ENCODE data around the gene NUDT4. TPM values are rescaled to one million over a fixed set of nuclear protein-coding genes. Genes with fewer than 3 reads are reported as not detected.

Gene NUDT4
- total and polyA plus RNA-seq, 2 donors (not counting 3 experiments of a cell fraction or from before 2014, with no cell fraction given): 76.0 to 161 TPM

DNA sequence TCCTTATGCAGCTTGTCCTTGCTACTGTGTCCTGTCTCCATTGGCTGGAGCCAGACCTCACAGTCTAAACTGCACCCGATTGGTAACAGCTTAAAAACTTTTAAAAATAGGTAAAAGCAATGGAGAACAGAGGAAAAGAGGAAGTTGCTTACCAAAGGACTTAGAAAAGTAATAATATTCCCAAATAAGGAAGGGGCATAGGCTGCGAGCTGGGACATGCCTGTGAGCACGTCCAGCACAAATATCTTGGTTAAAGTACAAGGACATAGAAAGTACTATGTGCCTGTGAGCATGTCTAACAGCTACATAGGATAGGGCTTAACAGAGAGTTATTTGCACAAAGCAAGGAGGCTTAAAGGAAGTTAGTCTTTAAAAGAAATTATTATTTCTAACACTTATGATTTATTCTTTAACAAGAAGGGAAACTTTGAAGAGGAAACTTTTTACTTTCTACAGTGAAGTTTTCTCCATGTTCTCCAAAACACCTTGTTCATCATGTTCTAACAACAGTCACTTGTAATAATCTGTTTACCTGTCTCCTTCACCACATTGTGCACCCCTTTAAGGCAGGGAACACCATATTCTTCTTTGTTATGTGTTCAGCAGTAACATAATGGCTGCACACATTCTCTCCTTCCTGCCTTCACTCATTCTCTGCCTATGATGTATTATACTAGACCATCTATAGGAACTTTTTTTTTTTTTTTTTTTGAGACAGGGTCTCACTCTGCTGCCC, 73.9 kb downstream of the NUDT4 start:
- Histone ChIP-seq H3K79me2 (ENCODE audit: control insufficient read depth, insufficient read depth, low read length) (no peaks in the 10 kb centered on the region), H3K27me3 (ENCODE audit: control insufficient read depth in 2 of 2, insufficient read depth in 2 of 2, low read length in 2 of 2) (peaks cover 3 to 4% of the 10 kb centered on the region in 2 experiments), H3K4me2 (ENCODE audit: insufficient read depth, low read length) (no peak overlapping the region), H3K4me3 (replicated peaks in 1 of 3; ENCODE audit: insufficient read depth in 1 of 3, low read depth in 1 of 3, low read length in 3 of 3) (no peak overlapping the region), H4K20me1 (replicated peaks; ENCODE audit: control insufficient read depth, extremely low read depth, insufficient read depth, low read length) (no peaks in the 10 kb centered on the region), H3K9me3 (replicated peaks; ENCODE audit: control insufficient read depth, insufficient read depth, low read length) (no peaks in the 10 kb centered on the region), H3K27ac (ENCODE audit: insufficient read depth, low read depth, low read length) (no peak overlapping the region), H3K9ac (replicated peaks; ENCODE audit: extremely low read depth, insufficient read depth, low read length) (no peak overlapping the region), H2AFZ (ENCODE audit: low read depth, low read length) (no peak overlapping the region), H3K36me3 (ENCODE audit: control insufficient read depth in 2 of 2, extremely low read depth in 1 of 2, insufficient read depth in 2 of 2, low read length in 2 of 2) (no peaks in the 10 kb centered on the region), H3K9me1 (replicated peaks; ENCODE audit: control insufficient read depth, extremely low read depth, insufficient read depth, low read length) (no peaks in the 10 kb centered on the region), H3K4me1 (ENCODE audit: control insufficient read depth, extremely low read depth, insufficient read depth, low read length) (no peaks in the 10 kb centered on the region)
- intact Hi-C loops (cut with micrococcal nuclease): no loop called here
- FAIRE-seq (no peak), DNase-seq (ENCODE audit: low read depth, low spot score) (no peak)
- BruUV-seq (replicated peaks): no TSS peak
- TF ChIP-seq, protein P1, sequence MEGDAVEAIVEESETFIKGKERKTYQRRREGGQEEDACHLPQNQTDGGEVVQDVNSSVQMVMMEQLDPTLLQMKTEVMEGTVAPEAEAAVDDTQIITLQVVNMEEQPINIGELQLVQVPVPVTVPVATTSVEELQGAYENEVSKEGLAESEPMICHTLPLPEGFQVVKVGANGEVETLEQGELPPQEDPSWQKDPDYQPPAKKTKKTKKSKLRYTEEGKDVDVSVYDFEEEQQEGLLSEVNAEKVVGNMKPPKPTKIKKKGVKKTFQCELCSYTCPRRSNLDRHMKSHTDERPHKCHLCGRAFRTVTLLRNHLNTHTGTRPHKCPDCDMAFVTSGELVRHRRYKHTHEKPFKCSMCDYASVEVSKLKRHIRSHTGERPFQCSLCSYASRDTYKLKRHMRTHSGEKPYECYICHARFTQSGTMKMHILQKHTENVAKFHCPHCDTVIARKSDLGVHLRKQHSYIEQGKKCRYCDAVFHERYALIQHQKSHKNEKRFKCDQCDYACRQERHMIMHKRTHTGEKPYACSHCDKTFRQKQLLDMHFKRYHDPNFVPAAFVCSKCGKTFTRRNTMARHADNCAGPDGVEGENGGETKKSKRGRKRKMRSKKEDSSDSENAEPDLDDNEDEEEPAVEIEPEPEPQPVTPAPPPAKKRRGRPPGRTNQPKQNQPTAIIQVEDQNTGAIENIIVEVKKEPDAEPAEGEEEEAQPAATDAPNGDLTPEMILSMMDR (IDR thresholded peaks at IDR 0.05; ENCODE audit: extremely low read depth in 1 of 2, insufficient read depth in 1 of 2, low read depth in 1 of 2, low read length in 2 of 2): no peak
- no peak for TF ChIP-seq FOS (IDR thresholded peaks at IDR 0.05; ENCODE audit: borderline replicate concordance, insufficient read depth, low read length)
- ChIA-PET CTCF (no interaction called here), POLR2A (no interaction called here)
- dilution Hi-C loops (cut with MboI; ENCODE audit: extremely low pct_ligation_motif_present, low sequenced_read_pairs): no loop called here

DNA sequence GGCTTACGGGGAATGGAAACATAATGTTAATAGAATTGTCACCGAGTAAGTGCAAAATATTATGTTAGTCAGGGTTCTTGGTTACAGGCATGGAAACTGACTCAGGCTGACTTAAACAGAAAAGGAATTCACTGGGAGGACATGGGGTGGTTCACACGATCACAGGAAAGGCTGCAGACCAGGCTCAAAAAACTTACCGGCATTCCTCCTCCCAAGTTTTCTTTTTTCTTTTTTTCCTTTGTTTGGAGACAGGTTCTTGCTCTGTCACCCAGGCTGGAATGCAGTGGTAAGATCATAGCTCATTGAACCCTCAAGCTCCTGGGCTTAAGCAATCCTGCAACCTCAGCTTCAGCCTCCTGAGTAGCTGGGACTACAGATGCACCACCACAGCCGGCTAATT, 75.9 kb downstream of the NUDT4 start:
- Histone ChIP-seq H3K9me1 (replicated peaks; ENCODE audit: control insufficient read depth, extremely low read depth, insufficient read depth, low read length) (no peaks in the 10 kb centered on the region), H3K79me2 (ENCODE audit: control insufficient read depth, insufficient read depth, low read length) (no peaks in the 10 kb centered on the region), H3K4me3 (replicated peaks in 1 of 3; ENCODE audit: insufficient read depth in 1 of 3, low read depth in 1 of 3, low read length in 3 of 3) (no peak overlapping the region), H3K4me1 (ENCODE audit: control insufficient read depth, extremely low read depth, insufficient read depth, low read length) (no peaks in the 10 kb centered on the region), H3K4me2 (ENCODE audit: insufficient read depth, low read length) (no peak overlapping the region), H4K20me1 (replicated peaks; ENCODE audit: control insufficient read depth, extremely low read depth, insufficient read depth, low read length) (no peaks in the 10 kb centered on the region), H3K27ac (ENCODE audit: insufficient read depth, low read depth, low read length) (no peak overlapping the region), H3K27me3 (ENCODE audit: control insufficient read depth in 2 of 2, insufficient read depth in 2 of 2, low read length in 2 of 2) (peaks cover 3 to 4% of the 10 kb centered on the region in 2 experiments), H3K9me3 (replicated peaks; ENCODE audit: control insufficient read depth, insufficient read depth, low read length) (no peaks in the 10 kb centered on the region), H3K36me3 (ENCODE audit: control insufficient read depth in 2 of 2, extremely low read depth in 1 of 2, insufficient read depth in 2 of 2, low read length in 2 of 2) (no peaks in the 10 kb centered on the region), H3K9ac (replicated peaks; ENCODE audit: extremely low read depth, insufficient read depth, low read length) (no peak overlapping the region), H2AFZ (ENCODE audit: low read depth, low read length) (no peak overlapping the region)
- no TSS peak for BruUV-seq (replicated peaks)
- dilution Hi-C loops (cut with MboI; ENCODE audit: extremely low pct_ligation_motif_present, low sequenced_read_pairs): no loop called here
- intact Hi-C loops (cut with micrococcal nuclease): no loop called here
- CTCF ChIA-PET: interaction anchor here (0.6 to 2.5 kb wide), 2 partner anchors 14 to 43 kb away, joined by 4 to 7 read pairs; partner anchors contain the start of gene MRPL42
- no peak for FAIRE-seq
- no peak for DNase-seq (ENCODE audit: low read depth, low spot score)
- POLR2A ChIA-PET: no interaction called here
- TF ChIP-seq JUN (IDR thresholded peaks at IDR 0.05; ENCODE audit: borderline replicate concordance, insufficient read depth, insufficient read length, low read depth): no peak
- no peak for TF ChIP-seq EZH2 (IDR thresholded peaks at IDR 0.05; ENCODE audit: borderline replicate concordance, low read depth, low read length, severe bottlenecking)
- no peak for TF ChIP-seq MYC (IDR thresholded peaks at IDR 0.05; ENCODE audit: low read depth, low read length)
- no peak for TF ChIP-seq POLR2AphosphoS5 (IDR thresholded peaks at IDR 0.05; ENCODE audit: insufficient read depth, low read depth, low read length)
- TF ChIP-seq, protein P2, sequence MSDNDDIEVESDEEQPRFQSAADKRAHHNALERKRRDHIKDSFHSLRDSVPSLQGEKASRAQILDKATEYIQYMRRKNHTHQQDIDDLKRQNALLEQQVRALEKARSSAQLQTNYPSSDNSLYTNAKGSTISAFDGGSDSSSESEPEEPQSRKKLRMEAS (IDR thresholded peaks at IDR 0.05; ENCODE audit: insufficient read depth, insufficient read length): no peak
- no peak for TF ChIP-seq FOS (IDR thresholded peaks at IDR 0.05; ENCODE audit: borderline replicate concordance, insufficient read depth, low read length)
- no peak for TF ChIP-seq POLR2A (IDR thresholded peaks at IDR 0.05; ENCODE audit: low read depth, low read length)
- TF ChIP-seq GATA2 (IDR thresholded peaks at IDR 0.05; ENCODE audit: insufficient read depth, insufficient read length, low read depth, low read length): no peak
- TF ChIP-seq, protein P1 (IDR thresholded peaks at IDR 0.05; ENCODE audit: extremely low read depth in 1 of 2, insufficient read depth in 1 of 2, low read depth in 1 of 2, low read length in 2 of 2): no peak
